Measurements from ENCODE around the gene GNGT2. TPM values are rescaled to one million over a fixed set of nuclear protein-coding genes. Genes with fewer than 3 reads are reported as not detected.

Gene GNGT2
- total and polyA plus RNA-seq, 2 of the 4 experiments (the other 2 are of a cell fraction), result 0.18 to 0.79 TPM

- Histone ChIP-seq H3K9ac (ENCODE audit: low read depth, low read length) (no peak overlapping the region), H3K4me2 (ENCODE audit: low read depth, low read length) (no peak overlapping the region), H3K56ac (ENCODE audit: extremely low read depth, insufficient read depth, low read length) (no peak overlapping the region), H3K4ac (ENCODE audit: low read depth, low read length) (no peak overlapping the region), H3K79me1 (ENCODE audit: low read depth in 1 of 2, low read length in 2 of 2) (no peaks in the 10 kb centered on the region), H3K18ac (ENCODE audit: low read depth, low read length) (no peak overlapping the region), H2AK5ac (ENCODE audit: low read depth, low read length) (no peak overlapping the region), H3K27me3 (ENCODE audit: control insufficient read depth, insufficient read depth, low read length) (peaks cover 62% of the 10 kb centered on the region), H3K27ac (ENCODE audit: insufficient read depth, low read length) (no peak overlapping the region), H3K4me3 (ENCODE audit: insufficient read depth, low read depth, low read length) (no peak overlapping the region), H3K14ac (replicated peaks; ENCODE audit: low read depth, low read length) (no peak overlapping the region), H2BK15ac (ENCODE audit: low read depth, low read length) (no peak overlapping the region), H3K9me3 (ENCODE audit: control insufficient read depth, insufficient read depth, low read length) (peaks cover 5% of the 10 kb centered on the region), H3K9me1 (ENCODE audit: insufficient read depth, low read length) (no peaks in the 10 kb centered on the region), H3K36me3 (ENCODE audit: control insufficient read depth, insufficient read depth, low read length) (no peaks in the 10 kb centered on the region), H3K23ac (ENCODE audit: low read depth, low read length) (no peak overlapping the region), H4K20me1 (ENCODE audit: insufficient read depth, low read length) (no peaks in the 10 kb centered on the region), H4K5ac (ENCODE audit: low read depth, low read length) (no peak overlapping the region), H2BK120ac (ENCODE audit: low read depth, low read length) (no peak overlapping the region), H3K4me1 (ENCODE audit: control insufficient read depth, insufficient read depth, low read length) (no peaks in the 10 kb centered on the region), H4K91ac (ENCODE audit: insufficient read depth, low read depth, low read length) (no peak overlapping the region), H2BK20ac (ENCODE audit: low read depth, low read length) (no peak overlapping the region), H2AK9ac (replicated peaks; ENCODE audit: low read depth, low read length, poor library complexity) (no peak overlapping the region), H2AFZ (replicated peaks; ENCODE audit: low read length, poor library complexity) (no peak overlapping the region), H4K8ac (ENCODE audit: low read depth in 2 of 2, low read length in 2 of 2) (no peak overlapping the region), H2BK5ac (ENCODE audit: low read depth, low read length, poor library complexity, severe bottlenecking) (no peak overlapping the region)
- intact Hi-C loops (cut with micrococcal nuclease), result no loop called here
- in situ Hi-C loops (cut with MboI; ENCODE audit: low sequenced_read_pairs), result no loop called here
- TF ChIP-seq RFX5 (IDR thresholded peaks at IDR 0.05; ENCODE audit: low read depth, low read length) (no peak), RCOR1 (IDR thresholded peaks at IDR 0.05; ENCODE audit: insufficient replicate concordance, low read length) (no peak), BHLHE40 (IDR thresholded peaks at IDR 0.05; ENCODE audit: low read depth, low read length) (no peak), MAFK (IDR thresholded peaks at IDR 0.05; ENCODE audit: low read depth, low read length) (no peak), CEBPB (IDR thresholded peaks at IDR 0.05; ENCODE audit: low read depth, low read length) (no peak), ELK1 (IDR thresholded peaks at IDR 0.05; ENCODE audit: borderline replicate concordance, low read depth, low read length) (no peak), CHD1 (IDR thresholded peaks at IDR 0.05; ENCODE audit: low read depth, low read length) (no peak), NFE2L2 (IDR thresholded peaks at IDR 0.05; ENCODE audit: low read depth, low read length) (no peak)
- no TSS peak for BruUV-seq (replicated peaks)
- CTCF ChIA-PET, result interaction anchor here (1.2 kb wide), 1 partner anchor 15 kb away, joined by 3 read pairs; no protein-coding TSS in a partner anchor
- DNase-seq (no peak), ATAC-seq (ENCODE audit: low read depth) (no peak)
- dilution Hi-C loops (cut with HindIII; ENCODE audit: low sequenced_read_pairs, unreplicated experiment), result no loop called here
- POLR2A ChIA-PET (ENCODE audit: unreplicated experiment), result no interaction called here
- WGBS, 2 experiments (ENCODE audit: extremely low coverage in 2 of 2, insufficient read length in 1 of 2), result 73% methylated on average over 2 of the region's 2 CpGs; no CpG with 5 or more reads in 1 of the 2 experiments
Observed at GRCh38 chr17:49165143-49165542, 45.2 kb downstream of the GNGT2 start.

Measured in IMR-90 (cell line).